Lung (tissue), 12 donors: ENCODE data around the gene FJX1. TPM values are rescaled to one million over a fixed set of nuclear protein-coding genes. Genes with fewer than 3 reads are reported as not detected.

Experiments
- ATAC-seq: fragments of 200-7000 bp; cut with Tn5 transposase; one replicate; pipeline ENCODE4 v1.9.1; 2020; ENCODE audit warnings: moderate number of reproducible peaks; ENCODE audit not compliant: insufficient read depth, low FRiP score
- DNase-seq, 3 donors: peaks; one replicate each; pipeline ENCODE4 v3.0.0-alpha.2; 2013 to 2017
- H3K27ac ChIP-seq, 2 donors: one replicate each; pipeline ENCODE4 v1.5.1; 2013; ENCODE audit warnings: mild to moderate bottlenecking in 2 of 2, moderate library complexity in 2 of 2, control low read depth in 1 of 2, inconsistent platforms in 1 of 2, low read depth in 1 of 2, low read length in 1 of 2
- H3K27me3 ChIP-seq, 3 donors: one replicate each; pipeline ENCODE4 v1.5.1; 2013; ENCODE audit warnings: low read length in 2 of 3; ENCODE audit not compliant: control insufficient read depth in 3 of 3, insufficient read depth in 3 of 3
- H3K36me3 ChIP-seq, 4 donors: one replicate each; pipeline ENCODE4 v1.5.1; 2013; ENCODE audit warnings: low read length in 4 of 4, mild to moderate bottlenecking in 1 of 4, moderate library complexity in 1 of 4; ENCODE audit not compliant: control insufficient read depth in 4 of 4, insufficient read depth in 4 of 4
- H3K4me1 ChIP-seq, 5 donors: one replicate each; pipeline ENCODE4 v1.5.1; 2013; ENCODE audit warnings: low read length in 5 of 5, mild to moderate bottlenecking in 2 of 5, moderate library complexity in 1 of 5; ENCODE audit not compliant: control insufficient read depth in 5 of 5, insufficient read depth in 5 of 5
- H3K4me3 ChIP-seq: one replicate; pipeline ENCODE4 v1.5.1; 2013; ENCODE audit warnings: mild to moderate bottlenecking, control low read depth, moderate library complexity
- H3K9ac ChIP-seq, 2 donors: one replicate each; pipeline ENCODE4 v1.5.1; 2013; ENCODE audit warnings: low read length in 2 of 2, control low read depth in 1 of 2; ENCODE audit not compliant: insufficient read depth in 1 of 2
- H3K9me3 ChIP-seq, 4 donors: one replicate each; pipeline ENCODE4 v1.5.1; 2013; ENCODE audit warnings: low read length in 3 of 4, mild to moderate bottlenecking in 1 of 4, moderate library complexity in 1 of 4; ENCODE audit not compliant: control insufficient read depth in 4 of 4, insufficient read depth in 3 of 4
- CTCF ChIP-seq: IDR thresholded peaks from 2 replicates; pipeline ENCODE4 v1.5.1; 2012; ENCODE audit warnings: mild to moderate bottlenecking; ENCODE audit errors: control extremely low read depth, extremely low read depth
- WGBS, 2 donors: extraction: QIAGEN DNeasy Blood & Tissue Kit; methylation state at CpG; one replicate each; pipeline ENCODE4 v1.1.7; 2013; 5-methylcytosine and 5-hydroxymethylcytosine counted together
- polyA plus RNA-seq, 2 donors: library from polyadenylated mRNA; stranded (reverse); fragments of 200-250 nt; gene quantifications; one replicate each; pipeline ENCODE4 v1.2.1, GENCODE V29; 2013
- total RNA-seq, 2 donors: library from RNA; depleted of rRNA in 1 of 2; stranded (reverse); fragments of >200 nt in 1 of 2; gene quantifications; one replicate each; pipeline ENCODE4 v1.2.1, GENCODE V29; 2014 to 2021
- donor health status: control.
- donor health status: control.
- donor health status: Bipolar disorder and iron deficiency.
- donor health status: healthy.
- donor health status: DM: yes; HTN: yes; CAD: no.

FJX1 gene
- total and polyA plus RNA-seq, 4 donors: 2.9 to 7.7 (median 3.5) TPM

DNA sequence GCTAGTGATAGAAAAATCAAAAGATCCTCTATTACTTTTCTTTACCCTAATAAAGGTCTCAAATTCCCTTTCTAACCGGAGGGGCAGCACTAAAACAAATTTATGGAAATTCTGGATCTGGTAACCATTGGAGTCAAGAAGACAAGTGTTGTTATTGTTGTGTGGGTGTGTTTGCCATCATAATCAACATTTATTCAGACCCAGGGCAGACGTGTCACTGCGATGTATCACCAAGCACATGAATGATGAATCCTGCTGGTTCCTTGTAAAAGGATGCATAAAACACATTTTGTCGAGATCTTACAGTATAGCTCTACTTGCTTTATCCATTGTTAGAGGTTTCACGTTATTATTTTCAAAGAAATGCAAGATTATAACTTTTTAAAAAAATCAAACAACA, 12.1 kb upstream of the FJX1 start:
- TF ChIP-seq CTCF: no peak
- DNase-seq: no peak
- Histone ChIP-seq H3K27ac (no peak overlapping the region), H3K27me3 (peaks cover 0 to 10% (median 0%) of the 10 kb centered on the region in 3 donors), H3K9ac (no peak overlapping the region), H3K4me1 (peaks cover 0 to 15% (median 0%) of the 10 kb centered on the region in 5 donors), H3K9me3 (peaks cover 0 to 1% (median 0%) of the 10 kb centered on the region in 4 donors), H3K4me3 (no peak overlapping the region), H3K36me3 (no peaks in the 10 kb centered on the region)
- ATAC-seq: no peak
- WGBS, 2 donors: 82 to 83% methylated on average over 5 of the region's 5 CpGs

DNA sequence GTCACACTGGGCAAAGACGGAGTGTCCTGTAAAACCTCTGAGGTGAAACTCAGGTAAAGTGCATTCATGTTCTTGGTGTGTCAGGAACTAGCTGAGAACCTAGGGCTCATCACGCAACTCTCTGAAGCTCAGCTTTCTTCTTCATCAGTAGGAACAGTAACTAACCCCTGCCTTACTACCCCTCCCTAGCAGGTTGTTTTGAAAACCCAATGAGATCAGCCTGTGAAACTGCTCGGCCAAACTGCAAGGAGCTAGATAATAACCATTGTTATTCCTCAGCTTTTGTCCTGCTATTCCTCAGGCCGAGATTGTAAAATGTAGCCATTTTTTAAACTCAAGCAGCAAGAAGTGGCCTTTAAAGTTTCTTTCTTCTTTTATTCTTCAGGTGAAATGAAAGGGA, 9.8 kb upstream of the FJX1 start:
- Histone ChIP-seq H3K9me3 (peaks cover 0 to 1% (median 0%) of the 10 kb centered on the region in 4 donors), H3K36me3 (no peaks in the 10 kb centered on the region), H3K27me3 (peaks cover 0 to 10% (median 0%) of the 10 kb centered on the region in 3 donors), H3K9ac (no peak overlapping the region), H3K4me1 (peaks cover 0 to 15% (median 0%) of the 10 kb centered on the region in 5 donors), H3K4me3 (no peak overlapping the region), H3K27ac (no peak overlapping the region)
- TF ChIP-seq CTCF: no peak
- ATAC-seq (no peak), DNase-seq (no peak)
- 81 to 87% methylated on average over 4 of the region's 4 CpGs for WGBS, 2 donors

DNA sequence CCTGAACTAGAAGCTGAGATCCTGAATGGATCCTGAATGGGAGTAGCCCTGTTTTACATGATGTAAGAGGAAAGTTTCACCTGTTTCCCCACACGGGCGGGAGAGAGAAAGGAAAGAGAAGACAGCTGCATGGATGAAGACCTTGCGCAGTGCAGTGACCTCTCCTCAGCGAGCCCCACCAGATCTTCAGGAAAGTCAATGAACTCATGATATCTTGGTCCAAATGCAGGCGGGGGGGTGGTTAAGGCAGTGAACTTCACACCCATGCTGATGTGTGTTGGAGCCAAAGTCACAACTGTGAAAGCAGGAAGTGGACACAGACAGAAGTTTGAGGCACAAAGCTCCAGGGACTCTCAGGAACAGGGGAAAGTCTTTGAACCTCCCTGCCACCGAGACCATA, 8.6 kb upstream of the FJX1 start:
- WGBS, 2 donors: 80 to 89% methylated on average over 6 of the region's 6 CpGs
- Histone ChIP-seq H3K4me1 (peaks cover 0 to 15% (median 0%) of the 10 kb centered on the region in 5 donors), H3K27me3 (peaks cover 0 to 10% (median 0%) of the 10 kb centered on the region in 3 donors), H3K4me3 (no peak overlapping the region), H3K9ac (no peak overlapping the region), H3K36me3 (no peaks in the 10 kb centered on the region), H3K27ac (no peak overlapping the region), H3K9me3 (peaks cover 0 to 1% (median 0%) of the 10 kb centered on the region in 4 donors)
- no peak for TF ChIP-seq CTCF
- DNase-seq (no peak), ATAC-seq (no peak)

GRCh38 chr11:35610631-35611030, 7.6 kb upstream of the FJX1 start:
- Histone ChIP-seq H3K9ac (no peak overlapping the region), H3K36me3 (no peaks in the 10 kb centered on the region), H3K27ac (no peak overlapping the region), H3K4me3 (no peak overlapping the region), H3K9me3 (peaks cover 0 to 1% (median 0%) of the 10 kb centered on the region in 4 donors), H3K4me1 (peaks cover 0 to 8% (median 0%) of the 10 kb centered on the region in 5 donors), H3K27me3 (peaks cover 0 to 10% (median 0%) of the 10 kb centered on the region in 3 donors)
- WGBS, 2 donors: 83 to 90% methylated on average over 7 of the region's 7 CpGs
- DNase-seq (no peak), ATAC-seq (no peak)
- TF ChIP-seq CTCF: no peak
